Peyer's patch (tissue), 4 donors: ENCODE results near the gene FGGY. TPM values are rescaled to one million over a fixed set of nuclear protein-coding genes. Genes with fewer than 3 reads are reported as not detected.
"Not testable (repeated sequence)": the region's sequence is repeated elsewhere in the genome, so short reads cannot be mapped to it uniquely, and the experiment has no call there.

Experiments
- DNase-seq, 3 donors: peaks; one replicate each; pipeline ENCODE4 v3.0.0-alpha.2; 2017 to 2019
- H3K27ac ChIP-seq, 4 donors: fragments of 200-600 bp; sonication (generic); one replicate each; pipeline ENCODE4 v1.5.1; 2016 to 2019
- H3K27me3 ChIP-seq, 2 donors: fragments of 200-600 bp; sonication (generic); one replicate each; pipeline ENCODE4 v1.5.1; 2019
- H3K36me3 ChIP-seq, 3 donors: fragments of 200-600 bp; sonication (generic); one replicate each; pipeline ENCODE4 v1.5.1; 2016 to 2019
- H3K4me1 ChIP-seq, 4 donors: fragments of 200-600 bp; sonication (generic); one replicate each; pipeline ENCODE4 v1.5.1; 2016 to 2019
- H3K4me3 ChIP-seq, 4 donors: fragments of 200-600 bp; sonication (generic); 1 replicate in 3 of 4; 2 replicates in 1 of 4; pipeline ENCODE4 v1.5.1; 2016 to 2019; ENCODE audit warnings: mild to moderate bottlenecking in 1 of 4
- H3K9me3 ChIP-seq, 4 donors: fragments of 200-600 bp; sonication (generic); one replicate each; pipeline ENCODE4 v1.5.1; 2016 to 2019; ENCODE audit warnings: mild to moderate bottlenecking in 1 of 4
- CTCF ChIP-seq, 6 experiments: fragments of 450-650 bp in 4 of 6; fragments of 200-600 bp in 2 of 6; sonication (generic) in 1 of 6; IDR thresholded peaks; one replicate each; pipeline ENCODE4 v1.5.1; 2017 to 2019; ENCODE audit warnings: antibody characterized with exemption in 6 of 6, mild to moderate bottlenecking in 3 of 6, moderate library complexity in 1 of 6
- POLR2A ChIP-seq, 2 donors: fragments of 450-650 bp; IDR thresholded peaks; one replicate each; pipeline ENCODE4 v1.5.1; 2017; ENCODE audit warnings: antibody characterized with exemption in 2 of 2, mild to moderate bottlenecking in 2 of 2, moderate library complexity in 2 of 2
- total RNA-seq, 4 donors: library from RNA; depleted of rRNA; stranded (reverse); fragments of >200 nt; gene quantifications; one replicate each; pipeline ENCODE4 v1.1.0, GENCODE V29; 2016

Gene FGGY
- total RNA-seq, 4 donors from 2014 or later: 18.9 to 102 (median 33.6) TPM

GRCh38 chr1:59731591-59731990, 434.7 kb downstream of the FGGY start:
- Histone ChIP-seq H3K27ac (peak overlapping the region; percentile 29 to 82 (median 48)), H3K36me3 (peaks cover 0 to 4% (median 0%) of the 10 kb centered on the region in 3 donors), H3K27me3 (no peaks in the 10 kb centered on the region), H3K4me1 (peaks cover 0 to 26% (median 0%) of the 10 kb centered on the region in 4 donors), H3K9me3 (no peaks in the 10 kb centered on the region), H3K4me3 (no peak overlapping the region)
- DNase-seq: no peak
- no peak for TF ChIP-seq POLR2A (IDR thresholded peaks at IDR 0.05)
- TF ChIP-seq CTCF (IDR thresholded peaks at IDR 0.05): no peak

GRCh38 chr1:59732214-59732955, 435.5 kb downstream of the FGGY start:
- TF ChIP-seq CTCF (IDR thresholded peaks at IDR 0.05): no peak
- no peak for TF ChIP-seq POLR2A (IDR thresholded peaks at IDR 0.05)
- Histone ChIP-seq H3K4me3 (no peak overlapping the region), H3K9me3 (no peaks in the 10 kb centered on the region), H3K27ac (peak overlapping the region in 3 of 4 donors; percentile 29 to 82 (median 53)), H3K4me1 (peaks cover 0 to 26% (median 0%) of the 10 kb centered on the region in 4 donors), H3K36me3 (peaks cover 0 to 4% (median 0%) of the 10 kb centered on the region in 3 donors), H3K27me3 (no peaks in the 10 kb centered on the region)
- no peak for DNase-seq

GRCh38 chr1:59733443-59734141, 436.7 kb downstream of the FGGY start:
- H3K27ac ChIP-seq: peak overlapping the region in 3 of 4 donors; percentile 7 to 40 (median 15)
- peaks cover 0 to 4% (median 0%) of the 10 kb centered on the region in 3 donors for H3K36me3 ChIP-seq
- no peaks in the 10 kb centered on the region for H3K27me3 ChIP-seq
- peaks cover 0 to 26% (median 0%) of the 10 kb centered on the region in 4 donors for H3K4me1 ChIP-seq
- no peak overlapping the region for H3K4me3 ChIP-seq
- DNase-seq: no peak
- no peak for TF ChIP-seq POLR2A (IDR thresholded peaks at IDR 0.05)
- no peak for TF ChIP-seq CTCF (IDR thresholded peaks at IDR 0.05)
- no peaks in the 10 kb centered on the region for H3K9me3 ChIP-seq

- H3K4me3 ChIP-seq, H3K27ac ChIP-seq, H3K36me3 ChIP-seq, H3K27me3 ChIP-seq, DNase-seq, H3K9me3 ChIP-seq: not testable (repeated sequence)
- peaks cover 0 to 21% (median 0%) of the 10 kb centered on the region in 4 donors for H3K4me1 ChIP-seq
Observed at GRCh38 chr1:59735927-59736326, 439.0 kb downstream of the FGGY start.

- no peak for TF ChIP-seq CTCF (IDR thresholded peaks at IDR 0.05)
- no peak for TF ChIP-seq POLR2A (IDR thresholded peaks at IDR 0.05)
- DNase-seq: no peak
- H3K27ac ChIP-seq: no peak overlapping the region
Observed at GRCh38 chr1:59736744-59737143, 439.9 kb downstream of the FGGY start.

GRCh38 chr1:59737638-59738037, 440.7 kb downstream of the FGGY start:
- TF ChIP-seq CTCF (IDR thresholded peaks at IDR 0.05) (no peak), POLR2A (IDR thresholded peaks at IDR 0.05) (no peak)
- Histone ChIP-seq H3K4me3 (no peak overlapping the region), H3K27ac (no peak overlapping the region), H3K27me3 (no peaks in the 10 kb centered on the region), H3K36me3 (peaks cover 0 to 4% (median 0%) of the 10 kb centered on the region in 3 donors), H3K4me1 (peaks cover 0 to 4% (median 0%) of the 10 kb centered on the region in 4 donors), H3K9me3 (no peaks in the 10 kb centered on the region)
- DNase-seq: no peak

More at GRCh38 chr1:59736744-59737143, 439.9 kb downstream of the FGGY start:
- H3K4me3 ChIP-seq: no peak overlapping the region
- no peaks in the 10 kb centered on the region for H3K27me3 ChIP-seq
- peaks cover 0 to 4% (median 0%) of the 10 kb centered on the region in 3 donors for H3K36me3 ChIP-seq
- no peaks in the 10 kb centered on the region for H3K9me3 ChIP-seq
- H3K4me1 ChIP-seq: peaks cover 0 to 12% (median 0%) of the 10 kb centered on the region in 4 donors
